ENCODE data around the gene CCDC90B. TPM values are rescaled to one million over a fixed set of nuclear protein-coding genes. Genes with fewer than 3 reads are reported as not detected.

CCDC90B gene
- total RNA-seq, 1 experiment from 2014 or later, result 35.9 TPM

- H3K23ac ChIP-seq (ENCODE audit: insufficient read length, low read depth, low read length), result no peak overlapping the region
- H2BK120ac ChIP-seq (ENCODE audit: low read depth, low read length, poor library complexity, severe bottlenecking), result no peak overlapping the region
- H3K4ac ChIP-seq (ENCODE audit: low read depth, low read length), result no peak overlapping the region
- no peaks in the 10 kb centered on the region for H3K4me1 Mint-ChIP-seq
- H4K91ac ChIP-seq (ENCODE audit: insufficient read length, low read depth, low read length), result no peak overlapping the region
- H2BK5ac ChIP-seq (ENCODE audit: insufficient read length, low read length), result no peak overlapping the region
- no peaks in the 10 kb centered on the region for H4K20me1 ChIP-seq (ENCODE audit: control insufficient read depth, insufficient read depth, insufficient read length)
- H3K79me2 ChIP-seq (ENCODE audit: insufficient read depth, low read length), result no peaks in the 10 kb centered on the region
- H3K23me2 ChIP-seq (ENCODE audit: insufficient read length, low read depth, low read length, poor library complexity, severe bottlenecking), result no peaks in the 10 kb centered on the region
- no peak overlapping the region for H3K4me3 Mint-ChIP-seq
- H3K9me3 ChIP-seq (ENCODE audit: control insufficient read depth, low read depth, low read length), result no peaks in the 10 kb centered on the region
- H4K8ac ChIP-seq (replicated peaks; ENCODE audit: insufficient read length, low read depth, low read length), result no peak overlapping the region
- TF ChIP-seq CTCF (conservative IDR thresholded peaks at IDR 0.05), result no peak
- no peaks in the 10 kb centered on the region; a peak in 2 of 7 replicates for H3K36me3 Mint-ChIP-seq (ENCODE audit: insufficient read depth in 1 of 3, low read depth in 3 of 3)
- no peak overlapping the region for H3K14ac ChIP-seq (ENCODE audit: insufficient read depth, low read length)
- no peak for DNase-seq
- H3K27ac Mint-ChIP-seq, result no peak overlapping the region
- no peak overlapping the region for H2AK5ac ChIP-seq (ENCODE audit: insufficient read length, low read length)
- no peak overlapping the region for H4K5ac ChIP-seq (ENCODE audit: insufficient read length, low read depth, low read length)
- H3K4me2 ChIP-seq (ENCODE audit: insufficient read depth, insufficient read length, low read length), result no peak overlapping the region
- no peak overlapping the region for H3K27ac ChIP-seq (ENCODE audit: insufficient read length, low read depth, low read length)
- H3K18ac ChIP-seq (ENCODE audit: insufficient read length, low read depth, low read length), result no peak overlapping the region
- H3K79me1 ChIP-seq (ENCODE audit: insufficient read depth, low read depth, low read length, poor library complexity, severe bottlenecking), result no peaks in the 10 kb centered on the region
- H3K4me1 ChIP-seq (ENCODE audit: insufficient read depth, low read length), result no peaks in the 10 kb centered on the region
- H3K9ac ChIP-seq (ENCODE audit: extremely low read depth, insufficient read length, low read length), result no peak overlapping the region
- H3K9me3 Mint-ChIP-seq, result no peaks in the 10 kb centered on the region
- H2BK20ac ChIP-seq (ENCODE audit: low read depth, low read length, poor library complexity, severe bottlenecking), result no peak overlapping the region
- no peak overlapping the region for H2AFZ ChIP-seq (ENCODE audit: low read length)
- no peak overlapping the region for H3K56ac ChIP-seq (ENCODE audit: insufficient read length, low read depth, low read length)
- H3T11ph ChIP-seq (ENCODE audit: low read length), result no peak overlapping the region
- WGBS (ENCODE audit: extremely low coverage, insufficient read length, low lambda C conversion rate), result no CpG with 5 or more reads among the region's 3 CpGs
- no peak overlapping the region for H2BK15ac ChIP-seq (ENCODE audit: low read depth, low read length)
- H3K27me3 ChIP-seq (ENCODE audit: insufficient read depth, low read length), result no peaks in the 10 kb centered on the region
- H3K27me3 Mint-ChIP-seq (ENCODE audit: low read depth), result no peaks in the 10 kb centered on the region
- no peak overlapping the region for H2BK12ac ChIP-seq (ENCODE audit: insufficient read length, low read depth, low read length)
These were observed 30.8 kb downstream of the CCDC90B start for GRCh38 chr11:83255366-83255765.
